ENCODE measurements around the gene SLF1.

SLF1 gene

GRCh38 chr5:94700592-94700991 lies 82.1 kb downstream of the SLF1 start:
- TF ChIP-seq FOXA1 (IDR thresholded peaks at IDR 0.05) (no peak), ARNT (IDR thresholded peaks at IDR 0.05) (no peak), BHLHE40 (IDR thresholded peaks at IDR 0.05; ENCODE audit: borderline replicate concordance) (no peak), HDGF (IDR thresholded peaks at IDR 0.05; ENCODE audit: borderline replicate concordance) (no peak), L3MBTL2 (conservative IDR thresholded peaks at IDR 0.05) (no peak)
- DNase-seq (ENCODE audit: extremely low spot score) = no peak
- POLR2A ChIA-PET = no interaction called here
- CTCF ChIA-PET = interaction anchor here (0.7 kb wide), 1 partner anchor 209 kb away, joined by 3 read pairs; no protein-coding TSS in a partner anchor

DNA sequence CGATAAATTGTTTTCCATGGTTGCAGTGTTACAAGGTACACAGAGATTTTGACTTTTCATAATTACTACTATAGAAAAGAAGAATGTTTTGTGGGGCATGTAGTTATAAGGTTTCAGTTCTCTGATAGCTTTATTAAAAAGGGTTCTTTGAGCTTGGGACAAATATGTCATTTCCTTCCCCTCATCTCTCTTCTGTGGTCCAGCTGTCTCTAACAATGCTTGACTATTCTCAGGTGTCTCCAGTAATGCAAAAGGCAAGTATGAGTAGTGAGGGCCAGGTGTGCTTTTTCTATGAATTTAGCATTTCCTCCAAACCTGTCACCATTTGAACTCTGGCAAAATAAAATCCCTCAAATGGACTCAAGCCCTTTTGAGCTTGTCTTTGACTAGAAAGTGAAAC lies 84.3 kb downstream of the SLF1 start:
- no peak for DNase-seq (ENCODE audit: extremely low spot score)
- ChIA-PET POLR2A (no interaction called here), CTCF (interaction anchor here (1.1 kb wide), 1 partner anchor 35 kb away, joined by 5 read pairs; no protein-coding TSS in a partner anchor)
- TF ChIP-seq NFRKB (IDR thresholded peaks at IDR 0.05) (no peak), HDGF (IDR thresholded peaks at IDR 0.05; ENCODE audit: borderline replicate concordance) (no peak), FOXA1 (IDR thresholded peaks at IDR 0.05) (no peak), PKNOX1 (IDR thresholded peaks at IDR 0.05) (no peak), FOXM1 (IDR thresholded peaks at IDR 0.05; ENCODE audit: borderline replicate concordance) (no peak), CTBP1 (IDR thresholded peaks at IDR 0.05; ENCODE audit: borderline replicate concordance) (no peak), FOXK2 (IDR thresholded peaks at IDR 0.05) (no peak), L3MBTL2 (conservative IDR thresholded peaks at IDR 0.05) (no peak), ARNT (IDR thresholded peaks at IDR 0.05) (no peak), SP1 (IDR thresholded peaks at IDR 0.05) (no peak), LEF1 (IDR thresholded peaks at IDR 0.05; ENCODE audit: borderline replicate concordance) (no peak), SUZ12 (IDR thresholded peaks at IDR 0.05) (no peak)

DNA sequence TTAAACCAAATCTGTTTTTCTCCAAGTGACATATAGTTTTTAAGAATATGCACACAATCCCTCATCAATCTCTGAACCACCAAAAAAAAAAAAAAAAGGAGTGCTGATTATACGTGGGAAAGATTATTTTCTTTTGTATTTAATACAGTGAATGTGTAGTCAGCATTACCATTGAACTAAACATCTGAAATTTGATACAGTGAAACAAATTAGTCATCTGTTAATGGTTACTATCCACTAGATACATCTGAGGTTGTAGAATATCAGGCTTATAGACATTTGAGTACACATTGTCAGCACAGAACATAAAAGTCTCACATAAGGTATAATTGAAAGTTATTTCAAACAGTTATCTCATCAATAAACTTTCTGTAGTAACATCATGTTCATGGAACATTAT lies 87.0 kb downstream of the SLF1 start:
- ChIA-PET CTCF (no interaction called here), POLR2A (no interaction called here)
- no peak for TF ChIP-seq FOXA1 (IDR thresholded peaks at IDR 0.05)
- TF ChIP-seq FOXM1 (IDR thresholded peaks at IDR 0.05; ENCODE audit: borderline replicate concordance) = no peak
- no peak for TF ChIP-seq TARDBP (IDR thresholded peaks at IDR 0.05)
- TF ChIP-seq CTBP1 (IDR thresholded peaks at IDR 0.05; ENCODE audit: borderline replicate concordance) = no peak
- no peak for TF ChIP-seq ZNF384 (IDR thresholded peaks at IDR 0.05)
- no peak for TF ChIP-seq PKNOX1 (IDR thresholded peaks at IDR 0.05)
- TF ChIP-seq SUZ12 (IDR thresholded peaks at IDR 0.05) = no peak
- no peak for TF ChIP-seq L3MBTL2 (conservative IDR thresholded peaks at IDR 0.05)
- TF ChIP-seq SP1 (IDR thresholded peaks at IDR 0.05) = no peak
- no peak for TF ChIP-seq HDGF (IDR thresholded peaks at IDR 0.05; ENCODE audit: borderline replicate concordance)
- no peak for TF ChIP-seq ELF4 (IDR thresholded peaks at IDR 0.05)
- no peak for TF ChIP-seq NFRKB (IDR thresholded peaks at IDR 0.05)
- TF ChIP-seq LEF1 (IDR thresholded peaks at IDR 0.05; ENCODE audit: borderline replicate concordance) = no peak
- no peak for TF ChIP-seq BHLHE40 (IDR thresholded peaks at IDR 0.05; ENCODE audit: borderline replicate concordance)
- no peak for TF ChIP-seq ARNT (IDR thresholded peaks at IDR 0.05)
- no peak for TF ChIP-seq FOXK2 (IDR thresholded peaks at IDR 0.05)
- DNase-seq (ENCODE audit: extremely low spot score) = no peak

DNA sequence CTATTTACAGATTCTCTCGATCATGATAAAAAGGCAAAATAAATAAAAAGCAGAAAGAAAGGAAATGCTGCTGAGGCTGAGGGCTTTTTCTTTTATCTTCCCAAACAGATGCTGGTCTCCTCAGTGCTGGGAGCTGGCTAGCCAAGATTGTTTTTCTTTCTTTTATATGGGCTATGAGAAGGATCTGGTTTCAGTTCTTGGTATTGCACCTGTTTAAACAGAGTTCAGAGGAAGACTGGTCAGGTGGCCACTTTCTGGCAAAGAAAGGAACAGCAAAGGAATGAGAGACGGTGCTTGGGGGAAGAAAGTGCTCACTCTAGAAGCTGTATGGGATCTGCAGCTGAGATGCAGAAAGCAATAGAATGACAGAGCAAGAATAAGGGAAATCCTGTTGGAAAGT lies 88.9 kb downstream of the SLF1 start:
- no peak for TF ChIP-seq L3MBTL2 (conservative IDR thresholded peaks at IDR 0.05)
- no peak for TF ChIP-seq CTBP1 (IDR thresholded peaks at IDR 0.05; ENCODE audit: borderline replicate concordance)
- no peak for TF ChIP-seq SP1 (IDR thresholded peaks at IDR 0.05)
- TF ChIP-seq LEF1 (IDR thresholded peaks at IDR 0.05; ENCODE audit: borderline replicate concordance) = no peak
- TF ChIP-seq FOXA1 (IDR thresholded peaks at IDR 0.05) = no peak
- no peak for TF ChIP-seq FOXK2 (IDR thresholded peaks at IDR 0.05)
- TF ChIP-seq SUZ12 (IDR thresholded peaks at IDR 0.05) = no peak
- DNase-seq (ENCODE audit: extremely low spot score) = no peak

DNA sequence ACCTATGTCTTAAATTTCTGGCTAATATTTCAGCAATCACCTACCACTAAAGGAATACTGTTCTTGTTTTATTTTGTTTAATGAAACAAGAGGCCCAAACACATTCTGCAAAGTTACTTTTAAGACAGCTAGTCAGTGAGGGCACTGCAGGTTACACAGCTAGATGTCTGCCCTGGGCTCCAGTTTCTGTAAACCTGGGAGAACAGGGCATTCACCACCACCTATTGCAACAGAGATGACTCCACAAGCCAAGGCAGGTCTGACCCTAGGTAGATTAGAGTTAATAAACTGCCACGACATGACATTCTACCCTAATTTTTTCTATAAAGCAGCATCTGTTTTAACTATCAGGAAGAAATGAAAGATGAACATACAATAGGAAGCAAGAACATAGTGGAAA lies 90.8 kb downstream of the SLF1 start:
- POLR2A ChIA-PET = no interaction called here
- no peak for TF ChIP-seq ELF4 (IDR thresholded peaks at IDR 0.05)
- TF ChIP-seq LEF1 (IDR thresholded peaks at IDR 0.05; ENCODE audit: borderline replicate concordance) = no peak
- no peak for TF ChIP-seq HDGF (IDR thresholded peaks at IDR 0.05; ENCODE audit: borderline replicate concordance)
- no peak for TF ChIP-seq FOXM1 (IDR thresholded peaks at IDR 0.05; ENCODE audit: borderline replicate concordance)
- TF ChIP-seq SP1 (IDR thresholded peaks at IDR 0.05) = no peak
- TF ChIP-seq FOXK2 (IDR thresholded peaks at IDR 0.05) = no peak
- no peak for TF ChIP-seq FOXA1 (IDR thresholded peaks at IDR 0.05)
- TF ChIP-seq CTBP1 (IDR thresholded peaks at IDR 0.05; ENCODE audit: borderline replicate concordance) = no peak
- TF ChIP-seq ZNF384 (IDR thresholded peaks at IDR 0.05) = no peak
- no peak for TF ChIP-seq SUZ12 (IDR thresholded peaks at IDR 0.05)
- TF ChIP-seq L3MBTL2 (conservative IDR thresholded peaks at IDR 0.05) = no peak
- no peak for DNase-seq (ENCODE audit: extremely low spot score)
- CTCF ChIA-PET = no interaction called here

More for the DNA sequence above, 88.9 kb downstream of the SLF1 start:
- CTCF ChIA-PET = no interaction called here
- POLR2A ChIA-PET = interaction anchor here (1.1 kb wide), 1 partner anchor 89 kb away, joined by 3 read pairs; the partner anchor contains the start of genes KIAA0825 and SLF1

GRCh38 chr5:94711785-94712184 lies 93.3 kb downstream of the SLF1 start:
- CTCF ChIA-PET = no interaction called here
- POLR2A ChIA-PET = no interaction called here
- TF ChIP-seq CTBP1 (IDR thresholded peaks at IDR 0.05; ENCODE audit: borderline replicate concordance) (no peak), FOXK2 (IDR thresholded peaks at IDR 0.05) (no peak), BHLHE40 (IDR thresholded peaks at IDR 0.05; ENCODE audit: borderline replicate concordance) (no peak), ZNF384 (IDR thresholded peaks at IDR 0.05) (no peak), PKNOX1 (IDR thresholded peaks at IDR 0.05) (no peak), FOXM1 (IDR thresholded peaks at IDR 0.05; ENCODE audit: borderline replicate concordance) (no peak), L3MBTL2 (conservative IDR thresholded peaks at IDR 0.05) (no peak), ELF4 (IDR thresholded peaks at IDR 0.05) (no peak), SUZ12 (IDR thresholded peaks at IDR 0.05) (no peak), LEF1 (IDR thresholded peaks at IDR 0.05; ENCODE audit: borderline replicate concordance) (no peak), ARNT (IDR thresholded peaks at IDR 0.05) (no peak), NFRKB (IDR thresholded peaks at IDR 0.05) (no peak), HDGF (IDR thresholded peaks at IDR 0.05; ENCODE audit: borderline replicate concordance) (no peak), FOXA1 (IDR thresholded peaks at IDR 0.05) (no peak), TARDBP (IDR thresholded peaks at IDR 0.05) (no peak), SP1 (IDR thresholded peaks at IDR 0.05) (no peak)
- no peak for DNase-seq (ENCODE audit: extremely low spot score)

Measured in HEK293T (cell line).